Keratinocyte (primary cell): ENCODE results near the gene DCDC1. TPM values are rescaled to one million over a fixed set of nuclear protein-coding genes. Genes with fewer than 3 reads are reported as not detected.

ENCODE experiments used
- DNase-seq: peaks from one replicate; pipeline ENCODE4 v3.0.0-alpha.2; 2011; ENCODE audit warnings: low read depth, missing footprints, low spot score
- FAIRE-seq: peaks from 2 replicates; lab custom pipeline; 2011; peaks lifted over from hg19 to GRCh38; lab: Jason Lieb, UNC
- H2AFZ ChIP-seq: 2 replicates; pipeline ENCODE4 v1.6.0; 2012; ENCODE audit warnings: low read length, control low read depth, inconsistent platforms; ENCODE audit not compliant: control insufficient read depth
- H3K27ac ChIP-seq: 2 replicates; pipeline ENCODE4 v1.5.1; 2011; ENCODE audit warnings: low read length; ENCODE audit not compliant: control insufficient read depth, insufficient read depth
- H3K27me3 ChIP-seq: 3 replicates; pipeline ENCODE4 v1.6.0; 2011; ENCODE audit warnings: low read length; ENCODE audit not compliant: control insufficient read depth, insufficient read depth; ENCODE audit errors: extremely low read depth
- H3K36me3 ChIP-seq, 2 experiments: 2 replicates in 1 of 2; 3 replicates in 1 of 2; pipeline ENCODE4 v1.5.1; 2011; ENCODE audit warnings: low read length in 2 of 2, mild to moderate bottlenecking in 1 of 2; ENCODE audit not compliant: control insufficient read depth in 2 of 2, insufficient read depth in 2 of 2; ENCODE audit errors: extremely low read depth in 1 of 2
- H3K4me1 ChIP-seq: 3 replicates; pipeline ENCODE4 v1.5.1; 2011; ENCODE audit warnings: low read length; ENCODE audit not compliant: control insufficient read depth, insufficient read depth; ENCODE audit errors: extremely low read depth
- H3K4me2 ChIP-seq: 3 replicates; pipeline ENCODE4 v1.6.0; 2011; ENCODE audit warnings: low read depth, low read length; ENCODE audit not compliant: control insufficient read depth, insufficient read depth; ENCODE audit errors: extremely low read depth
- H3K4me3 ChIP-seq, 3 experiments: fragments of 200-600 bp in 1 of 3; sonication (generic) in 1 of 3; 2 replicates in 2 of 3; 3 replicates in 1 of 3; pipeline ENCODE4 v1.5.1; 2011 to 2016; ENCODE audit warnings: low read length in 3 of 3, mild to moderate bottlenecking in 3 of 3, control low read depth in 2 of 3, inconsistent platforms in 1 of 3, low read depth in 1 of 3, mixed read lengths in 1 of 3, mixed run types in 1 of 3, moderate library complexity in 1 of 3; ENCODE audit not compliant: control insufficient read depth in 2 of 3, insufficient read depth in 2 of 3; ENCODE audit errors: extremely low read depth in 1 of 3
- H3K79me2 ChIP-seq: 2 replicates; pipeline ENCODE4 v1.6.0; 2012; ENCODE audit warnings: low read length; ENCODE audit not compliant: control insufficient read depth, insufficient read depth
- H3K9ac ChIP-seq: 3 replicates; pipeline ENCODE4 v1.6.0; 2011; ENCODE audit warnings: low read length; ENCODE audit not compliant: control insufficient read depth, insufficient read depth; ENCODE audit errors: extremely low read depth
- H3K9me1 ChIP-seq: 3 replicates; pipeline ENCODE4 v1.6.0; 2011; ENCODE audit warnings: low read length; ENCODE audit not compliant: control insufficient read depth, insufficient read depth; ENCODE audit errors: extremely low read depth
- H3K9me3 ChIP-seq: 2 replicates; pipeline ENCODE4 v1.5.1; 2012; ENCODE audit warnings: low read depth, low read length; ENCODE audit not compliant: control insufficient read depth
- H4K20me1 ChIP-seq: 3 replicates; pipeline ENCODE4 v1.6.0; 2011; ENCODE audit warnings: low read length; ENCODE audit not compliant: control insufficient read depth, insufficient read depth; ENCODE audit errors: extremely low read depth
- EZH2 ChIP-seq: IDR thresholded peaks from one replicate; pipeline ENCODE4 v1.6.1; 2012; ENCODE audit warnings: inconsistent platforms, mild to moderate bottlenecking, low read length, moderate library complexity
- dilution Hi-C: fragments of 300-500 bp; cut with MboI; formaldehyde crosslinking; loops from one replicate; pipeline ENCODE4 v1.7.0; 2020; ENCODE audit warnings: low sequenced_read_pairs; ENCODE audit not compliant: extremely low pct_ligation_motif_present
- polyA plus RNA-seq, 5 experiments: library from polyadenylated mRNA; depleted of rRNA in 3 of 5; stranded (reverse) in 3 of 5; stranded (forward) in 1 of 5; unstranded in 1 of 5; fragments of >200 nt; gene quantifications; 1 replicate in 1 of 5; 2 replicates in 3 of 5; 3 replicates in 1 of 5; pipeline versions ENCODE4 v1.2.1 to v1.2.3, GENCODE V29; 2011 to 2012; ENCODE audit warnings: missing spikeins in 2 of 5, low read depth in 1 of 5, low replicate concordance in 1 of 5
- TF ChIP-seq, protein P1 (sequence below), 3 experiments: IDR thresholded peaks in 1 of 3; conservative IDR thresholded peaks in 1 of 3; optimal IDR thresholded peaks in 1 of 3; 2 replicates in 2 of 3; 3 replicates in 1 of 3; pipeline versions ENCODE3 to v1.5.1; 2011; ENCODE audit warnings: low read length in 3 of 3, mild to moderate bottlenecking in 3 of 3, moderate library complexity in 2 of 3, control low read depth in 1 of 3, inconsistent platforms in 1 of 3; ENCODE audit not compliant: insufficient read depth in 2 of 3; ENCODE audit errors: extremely low read depth in 1 of 3

DCDC1 gene
- polyA plus RNA-seq, 1 donor (not counting 4 experiments of a cell fraction or from before 2014, with no cell fraction given), result 0.08 TPM

DNA sequence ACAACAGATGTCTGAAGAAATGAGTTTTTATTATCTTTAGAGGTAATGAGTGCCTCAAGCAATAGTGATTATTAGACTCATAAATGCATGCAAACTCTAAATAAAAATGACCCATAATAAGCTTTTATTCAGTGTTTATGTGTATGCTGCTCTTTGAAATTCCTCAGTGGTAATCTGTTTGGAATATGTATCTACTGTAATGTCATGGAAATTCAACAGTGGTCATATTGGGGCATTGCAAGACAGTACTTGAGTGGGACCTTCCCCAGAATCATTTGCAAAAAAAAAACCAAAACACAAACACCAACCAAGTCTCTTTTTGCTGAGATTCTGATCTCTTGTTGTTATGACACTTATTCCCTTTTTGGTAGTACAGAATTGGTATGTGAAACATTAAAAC lies 35.1 kb upstream of the DCDC1 start:
- dilution Hi-C loops, result no loop called here
- no peak overlapping the region for H3K4me3 ChIP-seq
- H4K20me1 ChIP-seq, result no peaks in the 10 kb centered on the region
- TF ChIP-seq EZH2, result no peak
- TF ChIP-seq, protein P1, sequence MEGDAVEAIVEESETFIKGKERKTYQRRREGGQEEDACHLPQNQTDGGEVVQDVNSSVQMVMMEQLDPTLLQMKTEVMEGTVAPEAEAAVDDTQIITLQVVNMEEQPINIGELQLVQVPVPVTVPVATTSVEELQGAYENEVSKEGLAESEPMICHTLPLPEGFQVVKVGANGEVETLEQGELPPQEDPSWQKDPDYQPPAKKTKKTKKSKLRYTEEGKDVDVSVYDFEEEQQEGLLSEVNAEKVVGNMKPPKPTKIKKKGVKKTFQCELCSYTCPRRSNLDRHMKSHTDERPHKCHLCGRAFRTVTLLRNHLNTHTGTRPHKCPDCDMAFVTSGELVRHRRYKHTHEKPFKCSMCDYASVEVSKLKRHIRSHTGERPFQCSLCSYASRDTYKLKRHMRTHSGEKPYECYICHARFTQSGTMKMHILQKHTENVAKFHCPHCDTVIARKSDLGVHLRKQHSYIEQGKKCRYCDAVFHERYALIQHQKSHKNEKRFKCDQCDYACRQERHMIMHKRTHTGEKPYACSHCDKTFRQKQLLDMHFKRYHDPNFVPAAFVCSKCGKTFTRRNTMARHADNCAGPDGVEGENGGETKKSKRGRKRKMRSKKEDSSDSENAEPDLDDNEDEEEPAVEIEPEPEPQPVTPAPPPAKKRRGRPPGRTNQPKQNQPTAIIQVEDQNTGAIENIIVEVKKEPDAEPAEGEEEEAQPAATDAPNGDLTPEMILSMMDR (optimal IDR thresholded peaks at IDR 0.05 in 1 of 3, IDR thresholded peaks at IDR 0.05 in 1 of 3, conservative IDR thresholded peaks at IDR 0.05 in 1 of 3; ENCODE audit: extremely low read depth in 1 of 3, insufficient read depth in 2 of 3, low read length in 3 of 3), result no peak
- H3K79me2 ChIP-seq, result no peaks in the 10 kb centered on the region
- no peaks in the 10 kb centered on the region for H3K9me1 ChIP-seq
- FAIRE-seq (no peak), DNase-seq (no peak)
- H3K9ac ChIP-seq, result no peak overlapping the region
- H3K4me2 ChIP-seq, result no peak overlapping the region
- no peak overlapping the region for H3K27ac ChIP-seq
- H3K4me1 ChIP-seq, result peaks cover 4% of the 10 kb centered on the region
- peaks cover 2% of the 10 kb centered on the region for H3K9me3 ChIP-seq
- H2AFZ ChIP-seq, result no peak overlapping the region
- no peaks in the 10 kb centered on the region for H3K27me3 ChIP-seq
- no peaks in the 10 kb centered on the region for H3K36me3 ChIP-seq

DNA sequence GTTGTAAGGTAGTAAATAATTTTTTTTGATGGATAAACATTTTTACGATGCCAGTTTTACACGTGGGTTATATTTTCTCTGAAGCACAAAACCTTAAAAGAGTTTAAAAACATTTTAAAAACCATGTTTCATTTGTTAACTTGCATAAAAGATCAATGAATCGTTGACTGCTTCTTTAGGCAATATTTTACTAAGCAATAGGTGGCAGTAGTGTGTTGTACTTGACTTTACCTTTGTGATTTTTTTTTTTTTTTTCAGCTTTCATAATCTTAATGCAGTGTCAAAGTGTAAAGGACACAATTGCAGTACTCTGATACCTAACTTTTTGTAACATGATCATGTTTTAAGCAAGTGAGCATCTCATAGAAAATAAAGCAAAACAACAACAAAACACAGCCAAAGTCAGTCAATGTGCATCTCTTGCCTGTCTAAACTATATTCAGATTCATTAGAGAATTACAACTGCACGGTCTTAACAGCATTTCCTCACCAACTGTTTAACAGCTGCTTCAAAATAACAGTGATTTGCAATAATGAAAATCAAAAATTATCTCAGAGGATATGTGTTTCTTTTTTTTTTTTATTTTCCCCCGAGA lies 27.8 kb upstream of the DCDC1 start:
- Histone ChIP-seq H3K27ac (no peak overlapping the region), H3K4me1 (no peaks in the 10 kb centered on the region), H4K20me1 (no peaks in the 10 kb centered on the region), H3K4me3 (no peak overlapping the region), H2AFZ (no peak overlapping the region), H3K9me3 (peaks cover 2% of the 10 kb centered on the region), H3K9ac (no peak overlapping the region), H3K27me3 (no peaks in the 10 kb centered on the region), H3K36me3 (no peaks in the 10 kb centered on the region), H3K9me1 (no peaks in the 10 kb centered on the region), H3K4me2 (no peak overlapping the region), H3K79me2 (no peaks in the 10 kb centered on the region)
- no peak for TF ChIP-seq EZH2
- TF ChIP-seq, protein P1 (optimal IDR thresholded peaks at IDR 0.05 in 1 of 3, IDR thresholded peaks at IDR 0.05 in 1 of 3, conservative IDR thresholded peaks at IDR 0.05 in 1 of 3; ENCODE audit: extremely low read depth in 1 of 3, insufficient read depth in 2 of 3, low read length in 3 of 3), result peak in 2 of 3 experiments; percentile 42 to 44
- FAIRE-seq (no peak), DNase-seq (no peak)
- dilution Hi-C loops, result no loop called here
